ENCODE measurements around the gene DMRTA2.

GRCh38 chr1:50454911-50455310 is 31.7 kb upstream of the DMRTA2 start:
- TF ChIP-seq MYC (IDR thresholded peaks at IDR 0.05; ENCODE audit: low read depth, low read length): no peak
- TF ChIP-seq POLR2A (IDR thresholded peaks at IDR 0.05; ENCODE audit: extremely low read depth, insufficient read length): no peak
- TF ChIP-seq CTCF (IDR thresholded peaks at IDR 0.05; ENCODE audit: low read depth, low read length): no peak

Measured in NB4 (cell line).